HEK293 (cell line): ENCODE results near the gene SLC22A4.

ENCODE experiments used
- CTCF ChIA-PET: fragments of 350-600 bp; formaldehyde crosslinking; extraction: SDS; loops from one replicate; lab custom pipeline; 2021; ENCODE audit warnings: antibody characterized with exemption; lab: Yijun Ruan, JAX
- POLR2A ChIA-PET: fragments of 300-600 bp; formaldehyde crosslinking; extraction: SDS; loops from one replicate; lab custom pipeline; 2020; ENCODE audit warnings: antibody characterized with exemption, inconsistent platforms; lab: Yijun Ruan, JAX
- H3K27ac ChIP-seq: fragments of 200-500 bp; sonication (Bioruptor generic); 2 replicates; pipeline ENCODE4 v1.5.1; 2014; ENCODE audit warnings: low read depth, low read length, control low read depth, inconsistent platforms; ENCODE audit errors: extremely low read depth
- H3K36me3 ChIP-seq, 2 experiments: fragments of 200-500 bp in 1 of 2; sonication (Bioruptor generic) in 1 of 2; 1 replicate in 1 of 2; 2 replicates in 1 of 2; pipeline ENCODE4 v1.5.1; 2014 to 2017; ENCODE audit warnings: inconsistent platforms in 2 of 2, low read length in 2 of 2; ENCODE audit not compliant: control insufficient read depth in 2 of 2, insufficient read depth in 1 of 2
- H3K4me1 ChIP-seq: fragments of 200-500 bp; sonication (Bioruptor generic); 2 replicates; pipeline ENCODE4 v1.5.1; 2014; ENCODE audit warnings: mild to moderate bottlenecking, low read length, inconsistent platforms; ENCODE audit not compliant: control insufficient read depth, insufficient read depth
- H3K4me3 ChIP-seq: 2 replicates; pipeline ENCODE4 v1.5.1; 2011; ENCODE audit warnings: low read depth, mild to moderate bottlenecking, control low read depth, low read length, moderate library complexity
- H3K9me3 ChIP-seq: fragments of 200-500 bp; sonication (Bioruptor generic); 2 replicates; pipeline ENCODE4 v1.5.1; 2014; ENCODE audit warnings: low read depth, low read length, inconsistent platforms; ENCODE audit not compliant: control insufficient read depth, insufficient read depth
- EGR2 ChIP-seq: fragments of 450-650 bp; formaldehyde crosslinking; IDR thresholded peaks from 2 replicates; pipeline ENCODE4 v1.5.1; 2016; ENCODE audit warnings: low read depth, missing biosample characterization, missing genetic modification characterization
- ZBTB11 ChIP-seq: fragments of 450-650 bp; formaldehyde crosslinking; conservative IDR thresholded peaks from 2 replicates; pipeline ENCODE4 v1.5.1; 2016; ENCODE audit warnings: low read depth, missing biosample characterization, missing genetic modification characterization
- ZFHX2 ChIP-seq: fragments of 450-650 bp; formaldehyde crosslinking; conservative IDR thresholded peaks from 2 replicates; pipeline ENCODE4 v1.5.1; 2016; ENCODE audit warnings: missing biosample characterization, missing genetic modification characterization
- ZNF335 ChIP-seq: fragments of 450-650 bp; formaldehyde crosslinking; conservative IDR thresholded peaks from 2 replicates; pipeline ENCODE4 v1.5.1; 2016; ENCODE audit warnings: missing biosample characterization, missing genetic modification characterization
- ZNF350 ChIP-seq: fragments of 450-650 bp; formaldehyde crosslinking; IDR thresholded peaks from 2 replicates; pipeline ENCODE4 v1.5.0; 2017; ENCODE audit warnings: missing biosample characterization, mild to moderate bottlenecking, missing genetic modification characterization
- ZNF544 ChIP-seq: fragments of 450-650 bp; formaldehyde crosslinking; IDR thresholded peaks from 2 replicates; pipeline ENCODE4 v1.5.0; 2017; ENCODE audit warnings: missing biosample characterization, missing genetic modification characterization
- ZNF658 ChIP-seq: fragments of 450-650 bp; formaldehyde crosslinking; IDR thresholded peaks from 2 replicates; pipeline ENCODE4; 2016; ENCODE audit warnings: missing biosample characterization, missing genetic modification characterization
- TF ChIP-seq, protein P1 (sequence below): fragments of 450-650 bp; formaldehyde crosslinking; IDR thresholded peaks from 2 replicates; pipeline ENCODE4 v1.5.1; 2016; ENCODE audit warnings: missing biosample characterization, missing genetic modification characterization, borderline replicate concordance
- TF ChIP-seq, protein P2 (sequence below): fragments of 450-650 bp; formaldehyde crosslinking; IDR thresholded peaks from 2 replicates; pipeline ENCODE4 v1.5.1; 2016; ENCODE audit warnings: missing biosample characterization, missing genetic modification characterization
- TF ChIP-seq, protein P3 (sequence below): fragments of 450-650 bp; formaldehyde crosslinking; IDR thresholded peaks from 2 replicates; pipeline ENCODE4; 2016; ENCODE audit warnings: missing biosample characterization, missing genetic modification characterization

SLC22A4 gene

GRCh38 chr5:132261881-132262845 lies 32.0 kb upstream of the SLC22A4 start:
- Histone ChIP-seq H3K36me3 (no peaks in the 10 kb centered on the region), H3K4me1 (no peaks in the 10 kb centered on the region; the same call in 1 of the 2 replicates), H3K4me3 (no peak overlapping the region), H3K9me3 (no peaks in the 10 kb centered on the region), H3K27ac (no peak overlapping the region)
- ChIA-PET CTCF (interaction anchor here (0.8 to 1.9 kb wide), 4 partner anchors 24 to 536 kb away, joined by 3 to 9 read pairs (median 4); no protein-coding TSS in a partner anchor), POLR2A (no interaction called here)
- TF ChIP-seq ZNF350 (no peak), ZNF335 (tag by site-specific recombination) (no peak), ZBTB11 (tag by site-specific recombination) (no peak), ZFHX2 (tag by site-specific recombination) (peak; percentile 64), EGR2 (tag by site-specific recombination) (peak; percentile 66)

GRCh38 chr5:132262882-132263547 lies 31.2 kb upstream of the SLC22A4 start:
- TF ChIP-seq, protein P1, sequence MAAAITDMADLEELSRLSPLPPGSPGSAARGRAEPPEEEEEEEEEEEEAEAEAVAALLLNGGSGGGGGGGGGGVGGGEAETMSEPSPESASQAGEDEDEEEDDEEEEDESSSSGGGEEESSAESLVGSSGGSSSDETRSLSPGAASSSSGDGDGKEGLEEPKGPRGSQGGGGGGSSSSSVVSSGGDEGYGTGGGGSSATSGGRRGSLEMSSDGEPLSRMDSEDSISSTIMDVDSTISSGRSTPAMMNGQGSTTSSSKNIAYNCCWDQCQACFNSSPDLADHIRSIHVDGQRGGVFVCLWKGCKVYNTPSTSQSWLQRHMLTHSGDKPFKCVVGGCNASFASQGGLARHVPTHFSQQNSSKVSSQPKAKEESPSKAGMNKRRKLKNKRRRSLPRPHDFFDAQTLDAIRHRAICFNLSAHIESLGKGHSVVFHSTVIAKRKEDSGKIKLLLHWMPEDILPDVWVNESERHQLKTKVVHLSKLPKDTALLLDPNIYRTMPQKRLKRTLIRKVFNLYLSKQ (tag by site-specific recombination), result no peak
- TF ChIP-seq ZNF544 (tag by site-specific recombination) (no peak), ZNF658 (tag by site-specific recombination) (no peak)
- TF ChIP-seq, protein P2, sequence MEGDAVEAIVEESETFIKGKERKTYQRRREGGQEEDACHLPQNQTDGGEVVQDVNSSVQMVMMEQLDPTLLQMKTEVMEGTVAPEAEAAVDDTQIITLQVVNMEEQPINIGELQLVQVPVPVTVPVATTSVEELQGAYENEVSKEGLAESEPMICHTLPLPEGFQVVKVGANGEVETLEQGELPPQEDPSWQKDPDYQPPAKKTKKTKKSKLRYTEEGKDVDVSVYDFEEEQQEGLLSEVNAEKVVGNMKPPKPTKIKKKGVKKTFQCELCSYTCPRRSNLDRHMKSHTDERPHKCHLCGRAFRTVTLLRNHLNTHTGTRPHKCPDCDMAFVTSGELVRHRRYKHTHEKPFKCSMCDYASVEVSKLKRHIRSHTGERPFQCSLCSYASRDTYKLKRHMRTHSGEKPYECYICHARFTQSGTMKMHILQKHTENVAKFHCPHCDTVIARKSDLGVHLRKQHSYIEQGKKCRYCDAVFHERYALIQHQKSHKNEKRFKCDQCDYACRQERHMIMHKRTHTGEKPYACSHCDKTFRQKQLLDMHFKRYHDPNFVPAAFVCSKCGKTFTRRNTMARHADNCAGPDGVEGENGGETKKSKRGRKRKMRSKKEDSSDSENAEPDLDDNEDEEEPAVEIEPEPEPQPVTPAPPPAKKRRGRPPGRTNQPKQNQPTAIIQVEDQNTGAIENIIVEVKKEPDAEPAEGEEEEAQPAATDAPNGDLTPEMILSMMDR (tag by site-specific recombination), result no peak
- TF ChIP-seq, protein P3, sequence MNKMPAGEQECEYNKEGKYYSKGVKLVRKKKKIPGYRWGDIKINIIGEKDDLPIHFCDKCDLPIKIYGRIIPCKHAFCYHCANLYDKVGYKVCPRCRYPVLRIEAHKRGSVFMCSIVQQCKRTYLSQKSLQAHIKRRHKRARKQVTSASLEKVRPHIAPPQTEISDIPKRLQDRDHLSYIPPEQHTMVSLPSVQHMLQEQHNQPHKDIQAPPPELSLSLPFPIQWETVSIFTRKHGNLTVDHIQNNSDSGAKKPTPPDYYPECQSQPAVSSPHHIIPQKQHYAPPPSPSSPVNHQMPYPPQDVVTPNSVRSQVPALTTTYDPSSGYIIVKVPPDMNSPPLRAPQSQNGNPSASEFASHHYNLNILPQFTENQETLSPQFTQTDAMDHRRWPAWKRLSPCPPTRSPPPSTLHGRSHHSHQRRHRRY (tag by site-specific recombination), result no peak
- TF ChIP-seq, all 188 proteins: peak for 0
- no peaks in the 10 kb centered on the region for H3K36me3 ChIP-seq
- H3K4me3 ChIP-seq, result no peak overlapping the region
- ChIA-PET POLR2A (no interaction called here), CTCF (interaction anchor here (0.7 to 1.2 kb wide), 3 partner anchors 73 to 535 kb away, joined by 3 to 4 read pairs (median 4); no protein-coding TSS in a partner anchor)
- H3K27ac ChIP-seq, result no peak overlapping the region
- no peaks in the 10 kb centered on the region for H3K9me3 ChIP-seq
- H3K4me1 ChIP-seq, result no peaks in the 10 kb centered on the region; the same call in 1 of the 2 replicates
